H1 (cell line): ENCODE data around the gene PHLPP1. TPM values are rescaled to one million over a fixed set of nuclear protein-coding genes. Genes with fewer than 3 reads are reported as not detected.
A peak's percentile ranks its signal among the peaks of the same experiment; 100 is the strongest.

ENCODE experiments used
- CHD7 ChIP-seq: fragments of 300-600 bp; sonication (generic); IDR thresholded peaks from 2 replicates; pipeline ENCODE4 v1.7.1; 2012; ENCODE audit warnings: low read length, moderate library complexity, mild to moderate bottlenecking, inconsistent platforms; ENCODE audit not compliant: insufficient replicate concordance
- polyA plus RNA-seq, 7 experiments: library from polyadenylated mRNA; depleted of rRNA in 3 of 7; stranded (reverse) in 5 of 7; unstranded in 2 of 7; fragments of >200 nt in 5 of 7; fragments of 200-250 nt in 2 of 7; gene quantifications; 1 replicate in 5 of 7; 2 replicates in 1 of 7; 4 replicates in 1 of 7; pipeline versions ENCODE4 v1.2.1 to v1.2.3, GENCODE V29; 2011 to 2013; ENCODE audit warnings: missing spikeins in 2 of 7, mixed read lengths in 2 of 7
- total RNA-seq: library from RNA; stranded (reverse); fragmentation: NEBNext Ultra II Directional; extraction: Animal tissue kit (Norgen Biotek cat#: 25700); gene quantifications from 2 replicates; pipeline ENCODE4 v1.2.1, GENCODE V29; 2021

The PHLPP1 gene
- total and polyA plus RNA-seq, 2 of the 8 experiments (the other 6 are each of a cell fraction or from before 2014, with no cell fraction given) = 28.0 to 66.3 TPM

GRCh38 chr18:62758591-62758990 is 43.2 kb downstream of the PHLPP1 start (continued):
- TF ChIP-seq CHD7 = peak; percentile 93
